Fibroblast of pulmonary artery (primary cell): Measurements from ENCODE around the gene ZDHHC18.
"Not testable (repeated sequence)": the region's sequence is repeated elsewhere in the genome, so short reads cannot be mapped to it uniquely, and the experiment has no call there.

Experiments
- DNase-seq: peaks from one replicate; pipeline ENCODE4 v3.0.0-alpha.2; 2010; ENCODE audit warnings: low read depth
- H3K4me3 ChIP-seq: replicated peaks from 2 replicates; pipeline ENCODE4 v1.5.1; 2011; ENCODE audit warnings: low read depth, mild to moderate bottlenecking, control low read depth, low read length, moderate library complexity
- CTCF ChIP-seq: IDR thresholded peaks from 2 replicates; pipeline ENCODE4 v1.5.1; 2011; ENCODE audit warnings: mild to moderate bottlenecking, control low read depth, low read length, inconsistent platforms; ENCODE audit errors: missing control alignments

ZDHHC18 gene

GRCh38 chr1:26838474-26839338 lies 12.2 kb downstream of the ZDHHC18 start:
- no peak for TF ChIP-seq CTCF
- H3K4me3 ChIP-seq: no peak overlapping the region
- DNase-seq: no peak

- H3K4me3 ChIP-seq: no peak overlapping the region
- no peak for TF ChIP-seq CTCF
- DNase-seq: no peak
Measured at GRCh38 chr1:26839339-26839722, 12.8 kb downstream of the ZDHHC18 start.

- no peak overlapping the region for H3K4me3 ChIP-seq
- DNase-seq: no peak
- TF ChIP-seq CTCF: no peak
Measured at GRCh38 chr1:26839779-26840178, 13.3 kb downstream of the ZDHHC18 start.

GRCh38 chr1:26844424-26845196 lies 18.1 kb downstream of the ZDHHC18 start:
- no peak overlapping the region for H3K4me3 ChIP-seq
- TF ChIP-seq CTCF: no peak
- DNase-seq: no peak

- H3K4me3 ChIP-seq, DNase-seq: not testable (repeated sequence)
Measured at GRCh38 chr1:26847826-26848225, 21.3 kb downstream of the ZDHHC18 start.

- DNase-seq: no peak
- no peak for TF ChIP-seq CTCF
- H3K4me3 ChIP-seq: no peak overlapping the region
Measured at GRCh38 chr1:26848499-26848898, 22.0 kb downstream of the ZDHHC18 start.

- peak; percentile 71 for DNase-seq
- no peak for TF ChIP-seq CTCF
Measured at GRCh38 chr1:26848941-26849774, 22.7 kb downstream of the ZDHHC18 start.

More at GRCh38 chr1:26848941-26849774, 22.7 kb downstream of the ZDHHC18 start:
- H3K4me3 ChIP-seq: no peak overlapping the region
